Heart left ventricle (tissue), 13 donors: Measurements from ENCODE around the gene MLPH.

Experiments
- CTCF ChIP-seq, 12 donors: fragments of 200-600 bp; sonication (generic) in 4 of 12; IDR thresholded peaks; one replicate each; pipeline versions ENCODE4 v1.5.0 to v1.8.0; 2018 to 2022; ENCODE audit warnings: antibody characterized with exemption in 12 of 12, mild to moderate bottlenecking in 5 of 12
- POLR2A ChIP-seq, 2 donors: fragments of 450-650 bp; IDR thresholded peaks; one replicate each; pipeline ENCODE4 v1.6.1; 2017; ENCODE audit warnings: antibody characterized with exemption in 2 of 2, mild to moderate bottlenecking in 2 of 2, moderate library complexity in 2 of 2
- donor health status: ischemic (EF 13 %, LVEDD 7.1; RV severe dilation, severe dysfunction).
- donor health status: DM: no; HTN: yes; CAD: no.
- donor health status: DM: no; HTN: no; CAD: no.
- donor health status: ischemic (EF 25% LVEDD 6.9; RV normal size, moderate dysfunction).
- donor health status: ischemic (EF 25% LVEDD 5.7; RV mildly dilated, moderate dysfunction).
- donor health status: ischemic (EF 35%, LVEDD 5.7; RV mildly dilated, moderate dysfunction).
- donor health status: nonischemic (EF 11% LVEDD 7.7; RV severe dilation, severe dysfunction).
- donor health status: DM: yes; HTN: yes; CAD: no.
- donor health status: PGD.
- donor health status: ischemic (EF 29% LVEDD 5.4; RV normal size, mild dysfunction).
- donor health status: nonischemic (EF 23%, LVEDD 6.1; RV moderate dilation, normal function).

DNA sequence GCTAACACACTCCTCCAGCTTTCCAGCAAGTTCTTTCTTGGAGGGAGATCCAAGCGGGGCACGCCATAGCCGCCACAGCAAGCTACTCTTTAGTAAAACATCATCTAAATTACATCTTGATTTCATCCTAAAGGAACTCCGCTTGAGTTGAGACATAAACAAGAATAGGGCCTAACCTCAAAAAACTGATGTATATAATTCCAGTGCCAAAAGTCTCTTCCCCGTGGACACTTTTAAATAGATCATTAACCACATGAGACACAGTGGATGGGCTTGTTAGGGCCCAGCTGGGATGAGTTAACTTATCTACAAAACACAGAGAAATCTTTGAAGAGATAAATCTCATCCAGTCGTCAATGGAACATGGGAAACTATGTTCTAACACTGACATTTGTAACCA, 20.8 kb upstream of the MLPH start:
- no peak for TF ChIP-seq CTCF (IDR thresholded peaks at IDR 0.05)
- no peak for TF ChIP-seq POLR2A (IDR thresholded peaks at IDR 0.05)
